CD4-positive, alpha-beta T cell treated with Interleukin-6 at 100 ng/mL for 8 hours (primary cell): ENCODE measurements around the gene KCNMB3.
"Not testable (repeated sequence)": the region's sequence is repeated elsewhere in the genome, so short reads cannot be mapped to it uniquely, and the experiment has no call there.

Source experiments
- DNase-seq: peaks from one replicate; pipeline ENCODE4 v3.0.0-alpha.2; 2020; ENCODE audit warnings: mixed read lengths, low spot score

The KCNMB3 gene

GRCh38 chr3:179264449-179264848 is 13.5 kb upstream of the KCNMB3 start:
- DNase-seq = no peak

- DNase-seq = no peak
These were observed 12.2 kb upstream of the KCNMB3 start for GRCh38 chr3:179263134-179263533.

- peak; percentile 65 for DNase-seq
These were observed 10.2 kb upstream of the KCNMB3 start for GRCh38 chr3:179260949-179261765.

GRCh38 chr3:179259959-179260756 is 9.2 kb upstream of the KCNMB3 start:
- DNase-seq = not testable (repeated sequence)

- DNase-seq = no peak
These were observed 7.9 kb upstream of the KCNMB3 start for GRCh38 chr3:179258820-179259219.

- DNase-seq = not testable (repeated sequence)
These were observed 6.8 kb upstream of the KCNMB3 start for GRCh38 chr3:179257742-179258141.

- no peak for DNase-seq
These were observed 5.9 kb upstream of the KCNMB3 start for GRCh38 chr3:179256813-179257212.

- DNase-seq = no peak
These were observed 3.5 kb downstream of the KCNMB3 start for GRCh38 chr3:179247289-179248015.

- no peak for DNase-seq
These were observed 6.0 kb downstream of the KCNMB3 start for GRCh38 chr3:179244878-179245277.

GRCh38 chr3:179242859-179243258 is 8.1 kb downstream of the KCNMB3 start:
- DNase-seq = not testable (repeated sequence)

GRCh38 chr3:179240299-179240698 is 10.6 kb downstream of the KCNMB3 start:
- not testable (repeated sequence) for DNase-seq

- DNase-seq = no peak
These were observed 14.1 kb downstream of the KCNMB3 start for GRCh38 chr3:179236669-179237301.

- no peak for DNase-seq
These were observed 16.7 kb downstream of the KCNMB3 start for GRCh38 chr3:179234199-179234598.

GRCh38 chr3:179233043-179233442 is 17.9 kb downstream of the KCNMB3 start:
- DNase-seq = no peak

GRCh38 chr3:179229177-179229576 is 21.7 kb downstream of the KCNMB3 start:
- no peak for DNase-seq

GRCh38 chr3:179227349-179227748 is 23.6 kb downstream of the KCNMB3 start:
- no peak for DNase-seq

GRCh38 chr3:179224584-179224983 is 26.3 kb downstream of the KCNMB3 start:
- DNase-seq = no peak

GRCh38 chr3:179223548-179223947 is 27.4 kb downstream of the KCNMB3 start:
- no peak for DNase-seq

GRCh38 chr3:179218213-179218612 is 32.7 kb downstream of the KCNMB3 start:
- DNase-seq = not testable (repeated sequence)

GRCh38 chr3:179215550-179215949 is 35.4 kb downstream of the KCNMB3 start:
- DNase-seq = not testable (repeated sequence)

- no peak for DNase-seq
These were observed 50.1 kb downstream of the KCNMB3 start for GRCh38 chr3:179200790-179201189.

- no peak for DNase-seq
These were observed 54.2 kb downstream of the KCNMB3 start for GRCh38 chr3:179196700-179197099.
